GM12872 (cell line): ENCODE results near the gene PPP1R14C.

Experiments used
- CTCF ChIP-seq: IDR thresholded peaks from 3 replicates; pipeline ENCODE4 v1.5.1; 2011; ENCODE audit warnings: low read depth, mild to moderate bottlenecking, low read length, moderate library complexity; ENCODE audit not compliant: insufficient read depth

Gene PPP1R14C

GRCh38 chr6:150112233-150112632 lies 30.6 kb upstream of the PPP1R14C start:
- TF ChIP-seq CTCF: no peak

GRCh38 chr6:150115769-150116168 lies 27.1 kb upstream of the PPP1R14C start:
- TF ChIP-seq CTCF: no peak

GRCh38 chr6:150116200-150116800 lies 26.5 kb upstream of the PPP1R14C start:
- no peak for TF ChIP-seq CTCF

- TF ChIP-seq CTCF: no peak
Measured at GRCh38 chr6:150118203-150118602, 24.6 kb upstream of the PPP1R14C start.

GRCh38 chr6:150118627-150119026 lies 24.2 kb upstream of the PPP1R14C start:
- TF ChIP-seq CTCF: no peak

- no peak for TF ChIP-seq CTCF
Measured at GRCh38 chr6:150119173-150119572, 23.7 kb upstream of the PPP1R14C start.

- TF ChIP-seq CTCF: no peak
Measured at GRCh38 chr6:150123645-150124044, 19.2 kb upstream of the PPP1R14C start.

- TF ChIP-seq CTCF: no peak
Measured at GRCh38 chr6:150124235-150124634, 18.6 kb upstream of the PPP1R14C start.
